Measurements from ENCODE around the gene TENM4.
"Not testable (repeated sequence)": the region's sequence is repeated elsewhere in the genome, so short reads cannot be mapped to it uniquely, and the experiment has no call there.

The TENM4 gene

GRCh38 chr11:78845496-78845895 lies 595.3 kb downstream of the TENM4 start:
- DNase-seq (ENCODE audit: low read depth) = no peak

- no peak for DNase-seq (ENCODE audit: low read depth)
Observed at GRCh38 chr11:78841456-78842060, 599.3 kb downstream of the TENM4 start.

GRCh38 chr11:78840623-78841022 lies 600.2 kb downstream of the TENM4 start:
- DNase-seq (ENCODE audit: low read depth) = no peak

- DNase-seq (ENCODE audit: low read depth) = no peak
Observed at GRCh38 chr11:78840200-78840599, 600.6 kb downstream of the TENM4 start.

- DNase-seq (ENCODE audit: low read depth) = no peak
Observed at GRCh38 chr11:78838417-78838816, 602.4 kb downstream of the TENM4 start.

- no peak for DNase-seq (ENCODE audit: low read depth)
Observed at GRCh38 chr11:78835646-78836045, 605.2 kb downstream of the TENM4 start.

GRCh38 chr11:78834886-78835285 lies 605.9 kb downstream of the TENM4 start:
- no peak for DNase-seq (ENCODE audit: low read depth)

GRCh38 chr11:78833237-78833636 lies 607.6 kb downstream of the TENM4 start:
- DNase-seq (ENCODE audit: low read depth) = no peak

GRCh38 chr11:78832226-78832947 lies 608.4 kb downstream of the TENM4 start:
- DNase-seq (ENCODE audit: low read depth) = no peak

GRCh38 chr11:78831571-78831970 lies 609.3 kb downstream of the TENM4 start:
- no peak for DNase-seq (ENCODE audit: low read depth)

GRCh38 chr11:78830277-78830819 lies 610.5 kb downstream of the TENM4 start:
- DNase-seq (ENCODE audit: low read depth) = no peak

- no peak for DNase-seq (ENCODE audit: low read depth)
Observed at GRCh38 chr11:78829146-78829545, 611.7 kb downstream of the TENM4 start.

- DNase-seq (ENCODE audit: low read depth) = no peak
Observed at GRCh38 chr11:78828676-78829075, 612.2 kb downstream of the TENM4 start.

- DNase-seq (ENCODE audit: low read depth) = not testable (repeated sequence)
Observed at GRCh38 chr11:78827291-78827690, 613.5 kb downstream of the TENM4 start.

GRCh38 chr11:78825591-78826020 lies 615.2 kb downstream of the TENM4 start:
- DNase-seq (ENCODE audit: low read depth) = no peak

GRCh38 chr11:78823588-78823987 lies 617.2 kb downstream of the TENM4 start:
- DNase-seq (ENCODE audit: low read depth) = no peak

GRCh38 chr11:78822931-78823423 lies 617.9 kb downstream of the TENM4 start:
- no peak for DNase-seq (ENCODE audit: low read depth)

GRCh38 chr11:78821371-78822306 lies 619.2 kb downstream of the TENM4 start:
- no peak for DNase-seq (ENCODE audit: low read depth)

- no peak for DNase-seq (ENCODE audit: low read depth)
Observed at GRCh38 chr11:78820741-78821140, 620.1 kb downstream of the TENM4 start.

GRCh38 chr11:78818201-78818600 lies 622.6 kb downstream of the TENM4 start:
- DNase-seq (ENCODE audit: low read depth) = no peak

GRCh38 chr11:78815831-78816230 lies 625.0 kb downstream of the TENM4 start:
- DNase-seq (ENCODE audit: low read depth) = no peak
